Measurements from ENCODE around the gene HECA.

DNA sequence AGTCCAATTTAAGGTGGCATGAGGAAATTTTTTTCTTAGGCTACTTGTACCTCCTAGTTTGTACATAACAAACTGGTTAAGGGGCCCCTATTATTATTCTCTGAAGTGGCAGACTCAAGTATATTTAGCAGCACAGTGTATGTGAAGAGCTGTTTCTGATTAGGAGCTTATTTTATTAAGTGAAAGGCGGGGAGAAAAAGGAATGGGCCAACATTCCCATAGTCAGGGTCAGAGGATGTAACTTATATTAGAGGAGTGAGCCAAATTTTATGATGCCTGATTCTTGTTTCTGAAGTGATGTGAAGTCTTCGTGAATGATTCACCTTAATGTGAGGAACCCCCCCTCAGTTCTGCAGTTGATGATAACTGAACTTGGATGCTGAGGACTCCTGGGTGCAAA lies 2.8 kb downstream of the HECA start:
- TF ChIP-seq USF1 (IDR thresholded peaks at IDR 0.05) (no peak), MAX (IDR thresholded peaks at IDR 0.05) (no peak), FOXM1 (IDR thresholded peaks at IDR 0.05; ENCODE audit: borderline replicate concordance, low read depth) (no peak), EGR1 (IDR thresholded peaks at IDR 0.05) (no peak), TCF12 (IDR thresholded peaks at IDR 0.05; ENCODE audit: low read depth) (no peak), CREB1 (IDR thresholded peaks at IDR 0.05; ENCODE audit: low read depth) (no peak), TAF1 (IDR thresholded peaks at IDR 0.05; ENCODE audit: low read depth) (no peak), CEBPB (IDR thresholded peaks at IDR 0.05) (no peak)

All from Ishikawa (cell line).